BLaER1 treated with 17β-estradiol and CSF1 and Interleukin-3, amounts not matched to agents 10 nM and 100 nM (cell line): Measurements from ENCODE around the gene DUS2.
"Not testable (repeated sequence)": the region's sequence is repeated elsewhere in the genome, so short reads cannot be mapped to it uniquely, and the experiment has no call there.

Experiments
- H3K27ac ChIP-seq, 11 experiments: shearing (Covaris generic); formaldehyde crosslinking; 2 replicates each; pipeline ENCODE4 v1.8.1; 2022
- H3K27me3 ChIP-seq, 11 experiments: shearing (Covaris generic); formaldehyde crosslinking; 2 replicates each; pipeline ENCODE4 v1.8.1; 2022
- H3K36me3 ChIP-seq, 11 experiments: shearing (Covaris generic); formaldehyde crosslinking; 2 replicates each; pipeline ENCODE4 v1.8.1; 2022
- H3K4me1 ChIP-seq, 10 experiments: shearing (Covaris generic); formaldehyde crosslinking; 2 replicates each; pipeline ENCODE4 v1.8.1; 2022
- H3K4me2 ChIP-seq, 11 experiments: shearing (Covaris generic); formaldehyde crosslinking; 2 replicates each; pipeline ENCODE4 v1.8.1; 2022
- H3K4me3 ChIP-seq, 10 experiments: shearing (Covaris generic); formaldehyde crosslinking; 2 replicates each; pipeline ENCODE4 v1.8.1; 2022
- H3K9ac ChIP-seq, 11 experiments: shearing (Covaris generic); formaldehyde crosslinking; 2 replicates each; pipeline ENCODE4 v1.8.1; 2022
- H3K9me3 ChIP-seq, 11 experiments: shearing (Covaris generic); formaldehyde crosslinking; replicated peaks in 1 of 11; 2 replicates each; pipeline ENCODE4 v1.8.1; 2022
- H4K20me1 ChIP-seq, 11 experiments: shearing (Covaris generic); formaldehyde crosslinking; 2 replicates each; pipeline ENCODE4 v1.8.1; 2022
- Cebpa-rat ChIP-seq, 11 experiments: shearing (Covaris generic); IDR thresholded peaks; 2 replicates each; pipeline ENCODE4 v1.8.1; 2022

Gene DUS2

DNA sequence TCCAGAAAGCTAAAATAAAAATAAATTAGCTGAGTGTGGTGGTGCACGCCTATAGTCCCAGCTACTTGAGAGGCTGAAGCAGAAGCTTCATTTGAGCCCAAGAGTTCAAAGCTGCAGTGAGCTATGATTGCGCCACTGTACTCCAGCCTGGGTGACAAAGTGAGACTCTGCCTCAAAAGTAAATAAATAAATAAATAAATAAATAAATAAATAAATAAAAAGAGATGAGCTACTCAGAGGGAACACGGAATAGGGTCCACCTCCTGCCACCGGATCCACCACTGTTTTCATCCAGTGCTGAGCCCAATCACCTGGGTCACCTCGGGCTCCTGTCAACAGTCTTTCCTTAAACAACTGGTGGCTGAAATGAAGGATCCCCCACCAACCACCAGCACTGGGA is 36.1 kb upstream of the DUS2 start:
- Histone ChIP-seq H3K27me3 (no peaks in the 10 kb centered on the region), H3K27ac (peak overlapping the region in 1 of 11 experiments; percentile 27; a peak in 1 of 22 replicates), H3K4me3 (no peak overlapping the region), H3K4me1 (peaks cover 36 to 57% (median 44%) of the 10 kb centered on the region in 10 experiments), H4K20me1 (peaks cover 0 to 8% (median 0%) of the 10 kb centered on the region in 11 experiments; a peak in 1 of 22 replicates), H3K9me3 (peaks cover 0 to 10% (median 0%) of the 10 kb centered on the region in 11 experiments; a peak in 4 of 22 replicates), H3K9ac (no peak overlapping the region), H3K36me3 (peaks cover 0 to 9% (median 0%) of the 10 kb centered on the region in 11 experiments; a peak in 2 of 22 replicates), H3K4me2 (peak overlapping the region in 3 of 11 experiments; percentile 15 to 77 (median 17); a peak in 2 of 22 replicates)
- no peak for TF ChIP-seq Cebpa-rat (IDR thresholded peaks at IDR 0.05)

DNA sequence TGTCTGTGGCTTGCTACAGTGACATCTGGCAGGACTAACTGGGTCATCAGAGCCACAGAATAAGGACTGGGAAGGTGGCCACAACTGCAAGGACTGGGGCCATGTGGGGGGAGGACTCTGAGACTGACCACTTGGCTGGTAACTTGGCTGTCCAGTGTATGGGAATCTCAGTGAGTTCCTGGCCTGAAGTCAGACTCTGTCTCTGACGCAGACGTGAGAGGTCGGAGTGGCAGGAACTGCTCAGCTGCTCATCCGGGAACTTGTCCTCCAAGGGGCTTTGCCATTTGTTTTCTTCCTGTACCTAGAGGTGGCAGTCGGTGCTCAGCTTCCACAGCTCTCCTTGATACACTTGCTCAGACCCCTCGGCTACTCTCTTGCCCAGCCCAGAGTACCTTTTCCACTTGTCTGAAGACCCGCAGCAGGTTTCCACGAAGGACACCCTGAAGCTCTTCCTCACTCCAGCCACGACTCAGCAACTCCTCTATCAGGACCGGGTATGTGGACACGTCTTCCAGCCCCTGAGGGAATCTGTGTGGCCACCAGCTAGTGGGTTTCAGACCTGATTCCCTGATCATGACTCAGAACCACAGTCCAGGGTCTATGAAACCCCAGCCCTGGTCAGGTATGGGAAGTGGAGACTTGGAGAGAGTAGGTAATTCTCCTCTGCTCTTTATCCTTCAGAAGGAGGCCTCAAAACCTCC is 35.5 kb upstream of the DUS2 start:
- peaks cover 42 to 64% (median 50%) of the 10 kb centered on the region in 10 experiments for H3K4me1 ChIP-seq
- H3K4me3 ChIP-seq = no peak overlapping the region
- 0 out of 22 replicates have a peak overlapping the region, but pooled peaks of 1 of the 11 experiments have one; percentile 1 for H3K9ac ChIP-seq

DNA sequence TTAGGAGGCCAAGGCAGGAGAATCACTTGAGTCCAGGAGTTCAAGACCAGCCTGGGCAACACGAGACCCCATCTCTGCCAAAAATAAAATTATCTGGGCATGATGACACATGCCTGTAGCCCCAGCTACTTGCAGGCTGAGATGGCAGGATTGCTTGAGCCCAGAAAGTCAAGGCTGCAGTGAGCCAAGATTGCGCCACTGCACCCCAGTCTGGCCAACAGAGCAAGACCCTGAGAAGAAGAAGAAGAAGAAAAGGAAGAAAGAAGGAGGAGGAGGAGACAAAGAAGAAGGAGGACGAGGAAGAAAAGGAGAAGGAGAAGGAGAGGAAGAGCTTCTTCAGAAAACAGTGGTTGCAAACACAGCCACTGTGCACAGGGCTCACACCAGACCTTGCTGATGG is 34.4 kb upstream of the DUS2 start:
- peaks cover 0 to 19% (median 0%) of the 10 kb centered on the region in 11 experiments; a peak in 1 of 22 replicates for H4K20me1 ChIP-seq
- H3K4me2 ChIP-seq = peak overlapping the region in 4 of 11 experiments; percentile 7 to 39 (median 26); a peak in 6 of 22 replicates
- no peaks in the 10 kb centered on the region for H3K9me3 ChIP-seq
- H3K36me3 ChIP-seq = peaks cover 0 to 12% (median 0%) of the 10 kb centered on the region in 11 experiments; a peak in 2 of 22 replicates
- H3K27me3 ChIP-seq = no peaks in the 10 kb centered on the region
- H3K27ac ChIP-seq = no peak overlapping the region
- H3K4me3 ChIP-seq = no peak overlapping the region
- peaks cover 49 to 71% (median 56%) of the 10 kb centered on the region in 10 experiments for H3K4me1 ChIP-seq
- TF ChIP-seq Cebpa-rat (IDR thresholded peaks at IDR 0.05) = no peak
- H3K9ac ChIP-seq = no peak overlapping the region; a peak in 1 of 22 replicates

More for the DNA sequence above, 35.5 kb upstream of the DUS2 start:
- H3K36me3 ChIP-seq = peaks cover 0 to 12% (median 0%) of the 10 kb centered on the region in 11 experiments; a peak in 2 of 22 replicates
- H3K27ac ChIP-seq = peak overlapping the region in 2 of 11 experiments; percentile 27; a peak in 2 of 22 replicates
- H3K9me3 ChIP-seq = peaks cover 0 to 8% (median 0%) of the 10 kb centered on the region in 11 experiments; a peak in 4 of 22 replicates
- peak overlapping the region in 2 of 11 experiments; percentile 1 to 17; a peak in 1 of 22 replicates for H3K4me2 ChIP-seq
- peaks cover 0 to 15% (median 0%) of the 10 kb centered on the region in 11 experiments; a peak in 1 of 22 replicates for H4K20me1 ChIP-seq
- no peak for TF ChIP-seq Cebpa-rat (IDR thresholded peaks at IDR 0.05)
- no peaks in the 10 kb centered on the region for H3K27me3 ChIP-seq

DNA sequence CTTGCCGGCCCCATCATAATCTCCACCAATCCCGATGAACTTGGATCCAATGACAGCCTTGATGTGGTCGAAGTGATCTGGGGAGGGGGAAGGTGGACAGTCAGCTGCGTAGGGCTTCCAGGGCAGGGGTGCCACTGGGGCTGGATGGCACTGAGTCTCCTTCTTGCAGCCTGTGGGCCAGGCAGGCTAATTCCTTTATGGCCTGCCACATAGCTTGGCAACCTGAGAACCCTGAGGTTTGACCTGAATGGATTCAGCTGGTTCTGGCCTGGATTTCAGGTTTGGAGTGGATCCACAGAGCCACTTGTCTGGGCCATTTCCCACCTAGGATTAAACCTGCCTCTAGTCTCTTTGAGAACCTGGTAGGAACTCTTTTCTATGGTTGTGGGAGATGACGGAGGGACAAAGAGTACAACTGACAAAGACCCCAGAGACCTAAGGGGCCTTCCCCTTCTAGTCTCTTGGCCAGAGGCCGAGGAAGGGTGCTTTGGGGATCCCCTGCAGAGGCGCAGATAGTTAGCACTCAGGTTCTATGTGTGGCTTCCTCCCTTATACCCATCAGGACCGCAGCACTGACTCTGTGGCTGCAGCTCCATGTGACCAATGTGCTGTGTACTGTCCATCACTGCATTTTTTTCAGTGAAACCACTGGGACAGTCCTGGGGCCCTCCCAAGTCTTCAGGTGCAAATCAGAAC is 33.6 kb upstream of the DUS2 start:
- Histone ChIP-seq H3K9me3 (no peaks in the 10 kb centered on the region), H3K36me3 (peaks cover 0 to 12% (median 0%) of the 10 kb centered on the region in 11 experiments; a peak in 2 of 22 replicates), H3K4me2 (peak overlapping the region in 4 of 11 experiments; percentile 7 to 39 (median 26); a peak in 6 of 22 replicates), H3K27ac (no peak overlapping the region), H3K4me3 (no peak overlapping the region), H3K4me1 (peaks cover 49 to 71% (median 56%) of the 10 kb centered on the region in 10 experiments), H4K20me1 (peaks cover 0 to 19% (median 0%) of the 10 kb centered on the region in 11 experiments; a peak in 1 of 22 replicates), H3K9ac (no peak overlapping the region), H3K27me3 (no peaks in the 10 kb centered on the region)
- TF ChIP-seq Cebpa-rat (IDR thresholded peaks at IDR 0.05) = no peak

DNA sequence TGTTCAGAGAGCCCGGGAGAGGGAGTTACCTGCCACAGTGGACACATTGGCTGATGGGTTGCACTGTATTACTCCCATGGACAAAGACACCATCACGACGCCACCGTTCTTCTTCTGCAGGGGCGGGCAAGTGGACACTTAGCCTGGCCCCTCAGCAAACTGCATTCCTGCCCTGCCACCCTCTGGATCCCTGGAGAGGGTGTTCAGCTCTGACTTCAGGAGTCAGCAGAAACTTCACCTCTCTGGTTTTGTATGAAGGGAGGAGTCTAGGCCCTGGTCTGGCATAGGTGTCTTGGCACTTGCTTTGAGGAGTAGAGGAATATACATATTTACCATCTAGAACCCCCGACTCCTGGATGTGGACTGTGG is 33.1 kb upstream of the DUS2 start:
- H3K4me3 ChIP-seq = no peak overlapping the region
- H3K4me2 ChIP-seq = no peak overlapping the region
- peaks cover 48 to 71% (median 55%) of the 10 kb centered on the region in 10 experiments for H3K4me1 ChIP-seq
- H3K9ac ChIP-seq = no peak overlapping the region
- H3K27ac ChIP-seq = no peak overlapping the region
- peaks cover 0 to 19% (median 0%) of the 10 kb centered on the region in 11 experiments; a peak in 1 of 22 replicates for H4K20me1 ChIP-seq
- H3K27me3 ChIP-seq = no peaks in the 10 kb centered on the region
- TF ChIP-seq Cebpa-rat (IDR thresholded peaks at IDR 0.05) = no peak
- H3K36me3 ChIP-seq = peaks cover 0 to 12% (median 0%) of the 10 kb centered on the region in 11 experiments; a peak in 2 of 22 replicates
- no peaks in the 10 kb centered on the region for H3K9me3 ChIP-seq

DNA sequence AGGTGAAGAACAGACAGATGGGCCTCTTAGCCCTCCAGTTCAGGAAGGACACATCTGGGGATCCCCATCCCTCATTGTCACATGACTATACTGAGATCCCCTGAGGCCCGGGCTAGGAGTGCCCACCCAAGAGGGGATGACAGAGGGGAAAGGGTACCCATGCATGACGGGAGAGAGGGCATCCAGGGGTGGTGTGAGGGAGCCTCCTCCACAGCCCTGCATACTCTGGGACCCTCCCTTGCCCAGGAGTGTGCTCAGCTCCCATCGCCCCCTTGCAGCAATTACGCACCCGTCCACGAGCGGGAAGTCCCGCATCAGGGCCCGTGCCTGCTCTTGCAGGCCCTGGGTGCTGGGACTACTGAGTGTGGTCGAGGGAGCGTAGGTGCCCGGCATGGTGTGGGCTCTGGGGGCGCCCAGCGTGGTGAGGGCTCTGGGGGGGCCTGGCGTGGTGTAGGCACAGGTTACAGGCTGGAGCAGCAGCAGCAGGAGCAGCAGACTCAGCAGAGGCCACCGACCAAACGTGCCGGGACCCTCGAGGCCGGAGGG is 30.4 kb upstream of the DUS2 start:
- H3K4me3 ChIP-seq = peak overlapping the region in 4 of 10 experiments; percentile 29 to 47 (median 38); a peak in 4 of 20 replicates
- peak overlapping the region in 9 of 11 experiments; percentile 7 to 86 (median 81); a peak in 16 of 22 replicates for H3K27ac ChIP-seq
- peak overlapping the region; percentile 8 to 77 (median 70); a peak in 20 of 22 replicates for H3K9ac ChIP-seq

DNA sequence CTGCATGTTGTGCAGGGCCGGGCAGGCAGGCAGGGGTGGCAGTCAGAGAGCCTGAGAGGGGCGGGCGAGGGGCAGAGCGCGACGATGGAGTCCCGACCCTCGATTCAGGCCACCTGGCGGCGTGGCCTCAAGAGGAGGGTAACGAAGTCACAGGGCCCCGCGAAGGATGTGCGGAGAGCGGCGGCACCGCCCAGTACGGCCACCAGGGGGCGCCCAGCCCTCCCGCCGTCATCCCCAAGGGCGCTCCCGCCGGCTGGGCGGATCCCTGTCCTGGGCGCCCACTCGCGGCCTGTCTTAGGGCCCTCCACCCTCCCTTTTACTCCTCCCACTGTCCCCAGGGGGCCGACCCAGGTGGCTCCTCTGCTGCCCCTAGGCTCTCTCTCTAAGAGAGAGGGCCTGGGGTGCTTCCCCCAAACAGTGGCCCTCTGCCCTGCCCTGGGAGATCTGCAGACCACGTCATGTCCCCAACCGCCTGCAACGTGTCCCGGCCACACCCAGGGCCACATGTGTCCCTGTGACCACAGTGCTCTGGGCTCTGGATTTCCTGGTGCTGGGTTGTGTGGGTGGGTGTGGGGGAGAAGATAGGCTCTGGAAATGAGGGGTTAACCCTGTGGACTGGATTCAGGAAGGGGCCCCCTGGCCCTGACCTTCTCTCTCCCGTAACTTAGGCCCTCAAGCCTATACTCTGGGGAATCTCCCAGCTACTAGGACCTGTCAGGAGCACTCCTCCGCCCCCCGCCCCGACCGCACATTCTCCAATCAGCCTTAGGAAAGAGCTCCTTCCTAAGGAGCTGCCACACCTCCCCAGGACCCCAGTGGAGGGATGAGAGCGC is 29.7 kb upstream of the DUS2 start:
- H3K4me3 ChIP-seq = peak overlapping the region; percentile 9 to 60 (median 42); a peak in 15 of 20 replicates
- H3K36me3 ChIP-seq = peaks cover 0 to 12% (median 0%) of the 10 kb centered on the region in 11 experiments; a peak in 2 of 22 replicates
- TF ChIP-seq Cebpa-rat (IDR thresholded peaks at IDR 0.05) = no peak
- no peaks in the 10 kb centered on the region for H3K27me3 ChIP-seq
- peaks cover 30 to 71% (median 50%) of the 10 kb centered on the region in 10 experiments for H3K4me1 ChIP-seq
- peaks cover 0 to 19% (median 0%) of the 10 kb centered on the region in 11 experiments; a peak in 1 of 22 replicates for H4K20me1 ChIP-seq
- peak overlapping the region; percentile 59 to 86 (median 81); a peak in 21 of 22 replicates for H3K27ac ChIP-seq
- peak overlapping the region; percentile 79 to 94 (median 87) for H3K4me2 ChIP-seq
- peaks cover 0 to 10% (median 6%) of the 10 kb centered on the region in 11 experiments; a peak in 14 of 22 replicates for H3K9me3 ChIP-seq
- H3K9ac ChIP-seq = peak overlapping the region; percentile 51 to 77 (median 70)

More for the DNA sequence above, 30.4 kb upstream of the DUS2 start:
- no peaks in the 10 kb centered on the region for H3K27me3 ChIP-seq
- H3K36me3 ChIP-seq = peaks cover 0 to 12% (median 0%) of the 10 kb centered on the region in 11 experiments; a peak in 2 of 22 replicates
- peaks cover 0 to 19% (median 0%) of the 10 kb centered on the region in 11 experiments; a peak in 1 of 22 replicates for H4K20me1 ChIP-seq
- peak overlapping the region; percentile 79 to 94 (median 87) for H3K4me2 ChIP-seq
- TF ChIP-seq Cebpa-rat (IDR thresholded peaks at IDR 0.05) = no peak
- peaks cover 26 to 65% (median 47%) of the 10 kb centered on the region in 10 experiments for H3K4me1 ChIP-seq
- H3K9me3 ChIP-seq = peaks cover 0 to 3% (median 0%) of the 10 kb centered on the region in 11 experiments; a peak in 5 of 22 replicates

DNA sequence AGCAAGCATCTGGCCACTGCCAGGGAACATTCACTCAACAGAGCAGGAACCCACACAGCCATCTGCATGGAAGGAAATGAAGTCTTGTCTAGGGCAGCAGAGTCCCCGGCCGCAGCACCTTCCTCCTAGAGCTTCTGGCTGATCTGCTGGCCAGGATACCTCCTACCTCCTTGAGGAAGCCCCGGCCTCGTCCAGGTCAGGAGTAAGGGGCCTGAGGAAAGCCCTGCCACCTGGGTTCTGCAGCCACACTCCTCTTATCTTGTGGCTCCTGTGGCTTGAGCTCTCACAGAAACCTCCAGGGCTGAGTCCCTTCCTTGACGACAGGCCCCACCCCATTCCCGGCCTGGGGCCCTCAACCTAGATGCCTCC is 29.1 kb upstream of the DUS2 start:
- Histone ChIP-seq H3K36me3 (peaks cover 0 to 12% (median 0%) of the 10 kb centered on the region in 11 experiments; a peak in 2 of 22 replicates), H3K4me3 (peak overlapping the region in 5 of 10 experiments; percentile 29 to 60 (median 42); a peak in 7 of 20 replicates), H3K27ac (peak overlapping the region; percentile 59 to 86 (median 81); a peak in 21 of 22 replicates), H3K4me2 (peak overlapping the region; percentile 79 to 94 (median 87)), H3K9me3 (peaks cover 0 to 12% (median 9%) of the 10 kb centered on the region in 11 experiments; a peak in 14 of 22 replicates), H3K4me1 (peaks cover 36 to 71% (median 53%) of the 10 kb centered on the region in 10 experiments), H3K9ac (peak overlapping the region; percentile 51 to 77 (median 70)), H4K20me1 (peaks cover 0 to 19% (median 0%) of the 10 kb centered on the region in 11 experiments; a peak in 1 of 22 replicates)
- H3K27me3 ChIP-seq = not testable (repeated sequence)
